Hindlimb muscle (tissue), 1 donor: ENCODE measurements around the gene MAMDC2. TPM values are rescaled to one million over a fixed set of nuclear protein-coding genes. Genes with fewer than 3 reads are reported as not detected.
"Not testable (repeated sequence)": the region's sequence is repeated elsewhere in the genome, so short reads cannot be mapped to it uniquely, and the experiment has no call there.

Experiments used
- DNase-seq: peaks from one replicate; pipeline ENCODE4 v3.0.0-alpha.2; 2013
- polyA plus RNA-seq: library from polyadenylated mRNA; unstranded; fragments of 120-200 nt; gene quantifications from one replicate; pipeline ENCODE4 v1.2.1, GENCODE V29; 2013; ENCODE audit not compliant: insufficient read length

Gene MAMDC2
- polyA plus RNA-seq, 1 donor: 5.4 TPM

- DNase-seq: no peak
Observed at GRCh38 chr9:70205366-70206020, 161.8 kb downstream of the MAMDC2 start.

GRCh38 chr9:70217029-70217428 is 173.4 kb downstream of the MAMDC2 start:
- no peak for DNase-seq

GRCh38 chr9:70218767-70219166 is 175.1 kb downstream of the MAMDC2 start:
- DNase-seq: no peak

GRCh38 chr9:70220216-70220615 is 176.6 kb downstream of the MAMDC2 start:
- no peak for DNase-seq

- DNase-seq: no peak
Observed at GRCh38 chr9:70222354-70222753, 178.7 kb downstream of the MAMDC2 start.

GRCh38 chr9:70228118-70228517 is 184.5 kb downstream of the MAMDC2 start:
- DNase-seq: no peak

GRCh38 chr9:70228611-70229010 is 185.0 kb downstream of the MAMDC2 start:
- no peak for DNase-seq

GRCh38 chr9:70229026-70229425 is 185.4 kb downstream of the MAMDC2 start:
- DNase-seq: no peak

- no peak for DNase-seq
Observed at GRCh38 chr9:70229579-70229978, 185.9 kb downstream of the MAMDC2 start.

GRCh38 chr9:70232476-70232875 is 188.8 kb downstream of the MAMDC2 start:
- no peak for DNase-seq

GRCh38 chr9:70234208-70234607 is 190.6 kb downstream of the MAMDC2 start:
- not testable (repeated sequence) for DNase-seq

- not testable (repeated sequence) for DNase-seq
Observed at GRCh38 chr9:70245952-70246351, 202.3 kb downstream of the MAMDC2 start.

GRCh38 chr9:70250221-70250620 is 206.6 kb downstream of the MAMDC2 start:
- DNase-seq: no peak

- peak; percentile 12 for DNase-seq
Observed at GRCh38 chr9:70255486-70255885, 211.8 kb downstream of the MAMDC2 start.

GRCh38 chr9:70256123-70256551 is 212.5 kb downstream of the MAMDC2 start:
- peak; percentile 43 for DNase-seq

GRCh38 chr9:70257502-70257901 is 213.9 kb downstream of the MAMDC2 start:
- DNase-seq: no peak

- no peak for DNase-seq
Observed at GRCh38 chr9:70257991-70258691, 214.5 kb downstream of the MAMDC2 start.

GRCh38 chr9:70258692-70259511 is 215.3 kb downstream of the MAMDC2 start, which contains the start of gene SMC5:
Gene SMC5, plus strand, starts transcription at chr9:70258978. Its CDS starts 101 bp downstream, at chr9:70259079.
- peak; percentile 96 for DNase-seq

GRCh38 chr9:70259512-70259802 is 215.8 kb downstream of the MAMDC2 start:
- DNase-seq: no peak

GRCh38 chr9:70260007-70260443 is 216.4 kb downstream of the MAMDC2 start:
- no peak for DNase-seq

- no peak for DNase-seq
Observed at GRCh38 chr9:70260606-70261005, 217.0 kb downstream of the MAMDC2 start.

- no peak for DNase-seq
Observed at GRCh38 chr9:70261131-70261870, 217.7 kb downstream of the MAMDC2 start.

- DNase-seq: no peak
Observed at GRCh38 chr9:70262366-70262765, 218.7 kb downstream of the MAMDC2 start.
